ENCODE data around the gene ASXL3. TPM values are rescaled to one million over a fixed set of nuclear protein-coding genes. Genes with fewer than 3 reads are reported as not detected.

Gene ASXL3
- total and polyA plus RNA-seq, 2 donors, result 0.11 to 0.42 TPM

DNA sequence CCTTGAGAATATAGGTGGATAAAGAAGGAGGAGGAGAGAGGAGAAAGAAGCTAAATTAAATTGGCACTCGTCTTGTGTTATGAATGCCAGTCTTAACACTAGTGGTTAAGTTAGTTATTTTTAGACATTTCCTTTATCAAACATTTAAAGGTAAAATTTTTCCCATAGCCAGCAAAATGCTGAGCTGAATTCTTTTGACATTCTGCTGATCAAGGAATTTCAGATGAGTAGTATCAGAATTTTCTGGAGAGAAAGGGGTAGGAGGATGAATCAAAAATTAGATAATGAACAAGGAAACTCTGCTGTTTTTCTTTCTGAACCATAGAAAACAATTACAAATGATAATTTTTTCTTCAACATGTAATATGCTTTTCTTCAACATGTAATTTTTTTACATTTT is 52.5 kb downstream of the ASXL3 start:
- Histone ChIP-seq H3K27ac (ENCODE audit: low read depth in 1 of 2, low read length in 1 of 2) (no peak overlapping the region), H3K4me3 (ENCODE audit: low read length in 2 of 2) (no peak overlapping the region), H3K27me3 (ENCODE audit: control insufficient read depth in 2 of 2, insufficient read depth in 1 of 2, low read length in 1 of 2) (no peaks in the 10 kb centered on the region), H3K36me3 (ENCODE audit: control insufficient read depth in 2 of 2, insufficient read depth in 2 of 2, low read length in 1 of 2) (no peaks in the 10 kb centered on the region), H3K9me3 (ENCODE audit: control insufficient read depth in 2 of 2, insufficient read depth in 1 of 2, low read length in 1 of 2) (no peaks in the 10 kb centered on the region), H3K4me1 (ENCODE audit: control insufficient read depth in 2 of 2, insufficient read depth in 2 of 2, low read length in 2 of 2) (no peaks in the 10 kb centered on the region)
- WGBS, result 84% methylated on average over 1 of the region's 1 CpG
- DNase-seq (ENCODE audit: low read depth in 6 of 9, low spot score in 9 of 9), result no peak

- Histone ChIP-seq H3K27ac (ENCODE audit: low read depth in 1 of 2, low read length in 1 of 2) (no peak overlapping the region), H3K36me3 (ENCODE audit: control insufficient read depth in 2 of 2, insufficient read depth in 2 of 2, low read length in 1 of 2) (no peaks in the 10 kb centered on the region), H3K9me3 (ENCODE audit: control insufficient read depth in 2 of 2, insufficient read depth in 1 of 2, low read length in 1 of 2) (no peaks in the 10 kb centered on the region), H3K4me3 (ENCODE audit: low read length in 2 of 2) (no peak overlapping the region), H3K27me3 (ENCODE audit: control insufficient read depth in 2 of 2, insufficient read depth in 1 of 2, low read length in 1 of 2) (no peaks in the 10 kb centered on the region), H3K4me1 (ENCODE audit: control insufficient read depth in 2 of 2, insufficient read depth in 2 of 2, low read length in 2 of 2) (no peaks in the 10 kb centered on the region)
- 81% methylated on average over 3 of the region's 3 CpGs for WGBS
- DNase-seq (ENCODE audit: low read depth in 6 of 9, low spot score in 9 of 9), result no peak
These were observed 63.1 kb downstream of the ASXL3 start for GRCh38 chr18:33641141-33641540.

- H3K4me3 ChIP-seq (ENCODE audit: low read length in 2 of 2), result no peak overlapping the region
- H3K4me1 ChIP-seq (ENCODE audit: control insufficient read depth in 2 of 2, insufficient read depth in 2 of 2, low read length in 2 of 2), result no peaks in the 10 kb centered on the region
- no peaks in the 10 kb centered on the region for H3K27me3 ChIP-seq (ENCODE audit: control insufficient read depth in 2 of 2, insufficient read depth in 1 of 2, low read length in 1 of 2)
- DNase-seq (ENCODE audit: low read depth in 6 of 9, low spot score in 9 of 9), result no peak
- WGBS, result 90% methylated on average over 2 of the region's 2 CpGs
- H3K27ac ChIP-seq (ENCODE audit: low read depth in 1 of 2, low read length in 1 of 2), result no peak overlapping the region
- no peaks in the 10 kb centered on the region for H3K36me3 ChIP-seq (ENCODE audit: control insufficient read depth in 2 of 2, insufficient read depth in 2 of 2, low read length in 1 of 2)
- H3K9me3 ChIP-seq (ENCODE audit: control insufficient read depth in 2 of 2, insufficient read depth in 1 of 2, low read length in 1 of 2), result no peaks in the 10 kb centered on the region
These were observed 66.5 kb downstream of the ASXL3 start for GRCh38 chr18:33644494-33644893.

GRCh38 chr18:33647365-33647764 is 69.3 kb downstream of the ASXL3 start:
- no peak overlapping the region for H3K27ac ChIP-seq (ENCODE audit: low read depth in 1 of 2, low read length in 1 of 2)
- no peak for DNase-seq (ENCODE audit: low read depth in 6 of 9, low spot score in 9 of 9)
- no peaks in the 10 kb centered on the region for H3K27me3 ChIP-seq (ENCODE audit: control insufficient read depth in 2 of 2, insufficient read depth in 1 of 2, low read length in 1 of 2)
- H3K9me3 ChIP-seq (ENCODE audit: control insufficient read depth in 2 of 2, insufficient read depth in 1 of 2, low read length in 1 of 2), result no peaks in the 10 kb centered on the region
- H3K4me3 ChIP-seq (ENCODE audit: low read length in 2 of 2), result no peak overlapping the region
- 97% methylated on average over 1 of the region's 1 CpG for WGBS
- H3K4me1 ChIP-seq (ENCODE audit: control insufficient read depth in 2 of 2, insufficient read depth in 2 of 2, low read length in 2 of 2), result no peaks in the 10 kb centered on the region
- H3K36me3 ChIP-seq (ENCODE audit: control insufficient read depth in 2 of 2, insufficient read depth in 2 of 2, low read length in 1 of 2), result no peaks in the 10 kb centered on the region

DNA sequence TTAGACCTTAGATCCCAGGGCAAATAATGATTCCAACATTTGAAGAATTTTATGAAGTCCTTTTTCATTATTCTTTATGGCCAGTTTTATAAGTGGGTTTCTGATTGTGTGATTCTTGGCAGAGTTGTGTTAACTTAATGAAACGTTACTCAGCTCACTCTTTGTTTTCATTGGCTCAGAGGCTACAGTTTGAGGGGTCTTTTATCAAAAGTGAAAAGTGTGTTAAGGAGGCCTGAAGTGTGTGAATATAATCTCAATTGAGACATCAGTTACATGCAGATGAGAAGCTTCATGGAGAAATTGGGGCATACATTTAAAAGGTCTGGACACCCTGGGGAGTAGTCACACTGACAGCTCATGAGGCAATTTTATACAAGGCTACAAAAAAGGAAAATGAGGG is 74.6 kb downstream of the ASXL3 start:
- H3K4me1 ChIP-seq (ENCODE audit: control insufficient read depth in 2 of 2, insufficient read depth in 2 of 2, low read length in 2 of 2), result no peaks in the 10 kb centered on the region
- WGBS, result 75% methylated on average over 1 of the region's 1 CpG

DNA sequence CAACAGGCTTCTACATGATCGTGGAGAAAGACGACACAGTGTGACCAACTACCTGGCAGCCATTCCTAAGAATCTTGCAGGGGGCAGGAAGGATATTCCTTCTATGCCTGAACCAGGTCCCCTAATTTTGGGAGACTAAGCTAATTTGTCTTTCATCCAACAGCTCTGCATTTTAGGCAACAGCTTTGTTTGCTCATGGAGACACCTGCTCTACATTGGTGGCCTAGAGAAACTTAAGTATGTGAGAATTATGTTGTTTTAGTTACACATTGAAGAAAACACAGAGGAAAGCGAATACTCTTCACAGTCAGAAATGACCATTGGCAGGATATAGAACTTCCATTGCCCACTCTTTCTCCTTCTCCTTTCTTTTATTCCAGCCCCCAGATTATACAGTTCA is 75.2 kb downstream of the ASXL3 start:
- no peak overlapping the region for H3K4me3 ChIP-seq (ENCODE audit: low read length in 2 of 2)
- H3K9me3 ChIP-seq (ENCODE audit: control insufficient read depth in 2 of 2, insufficient read depth in 1 of 2, low read length in 1 of 2), result no peaks in the 10 kb centered on the region
- no peaks in the 10 kb centered on the region for H3K36me3 ChIP-seq (ENCODE audit: control insufficient read depth in 2 of 2, insufficient read depth in 2 of 2, low read length in 1 of 2)
- 90% methylated on average over 3 of the region's 3 CpGs for WGBS
- no peaks in the 10 kb centered on the region for H3K27me3 ChIP-seq (ENCODE audit: control insufficient read depth in 2 of 2, insufficient read depth in 1 of 2, low read length in 1 of 2)
- H3K4me1 ChIP-seq (ENCODE audit: control insufficient read depth in 2 of 2, insufficient read depth in 2 of 2, low read length in 2 of 2), result no peaks in the 10 kb centered on the region
- no peak for DNase-seq (ENCODE audit: low read depth in 6 of 9, low spot score in 9 of 9)
- no peak overlapping the region for H3K27ac ChIP-seq (ENCODE audit: low read depth in 1 of 2, low read length in 1 of 2)

More for the DNA sequence above, 74.6 kb downstream of the ASXL3 start:
- H3K36me3 ChIP-seq (ENCODE audit: control insufficient read depth in 2 of 2, insufficient read depth in 2 of 2, low read length in 1 of 2), result no peaks in the 10 kb centered on the region
- H3K9me3 ChIP-seq (ENCODE audit: control insufficient read depth in 2 of 2, insufficient read depth in 1 of 2, low read length in 1 of 2), result no peaks in the 10 kb centered on the region
- H3K4me3 ChIP-seq (ENCODE audit: low read length in 2 of 2), result no peak overlapping the region
- no peak for DNase-seq (ENCODE audit: low read depth in 6 of 9, low spot score in 9 of 9)
- no peaks in the 10 kb centered on the region for H3K27me3 ChIP-seq (ENCODE audit: control insufficient read depth in 2 of 2, insufficient read depth in 1 of 2, low read length in 1 of 2)
- no peak overlapping the region for H3K27ac ChIP-seq (ENCODE audit: low read depth in 1 of 2, low read length in 1 of 2)

- no peaks in the 10 kb centered on the region for H3K4me1 ChIP-seq (ENCODE audit: control insufficient read depth in 2 of 2, insufficient read depth in 2 of 2, low read length in 2 of 2)
- WGBS, result 76% methylated on average over 2 of the region's 2 CpGs
- no peak for DNase-seq (ENCODE audit: low read depth in 6 of 9, low spot score in 9 of 9)
- no peak overlapping the region for H3K4me3 ChIP-seq (ENCODE audit: low read length in 2 of 2)
- no peaks in the 10 kb centered on the region for H3K27me3 ChIP-seq (ENCODE audit: control insufficient read depth in 2 of 2, insufficient read depth in 1 of 2, low read length in 1 of 2)
- no peaks in the 10 kb centered on the region for H3K36me3 ChIP-seq (ENCODE audit: control insufficient read depth in 2 of 2, insufficient read depth in 2 of 2, low read length in 1 of 2)
- H3K27ac ChIP-seq (ENCODE audit: low read depth in 1 of 2, low read length in 1 of 2), result no peak overlapping the region
- H3K9me3 ChIP-seq (ENCODE audit: control insufficient read depth in 2 of 2, insufficient read depth in 1 of 2, low read length in 1 of 2), result no peaks in the 10 kb centered on the region
These were observed 79.0 kb downstream of the ASXL3 start for GRCh38 chr18:33656889-33657448.

DNA sequence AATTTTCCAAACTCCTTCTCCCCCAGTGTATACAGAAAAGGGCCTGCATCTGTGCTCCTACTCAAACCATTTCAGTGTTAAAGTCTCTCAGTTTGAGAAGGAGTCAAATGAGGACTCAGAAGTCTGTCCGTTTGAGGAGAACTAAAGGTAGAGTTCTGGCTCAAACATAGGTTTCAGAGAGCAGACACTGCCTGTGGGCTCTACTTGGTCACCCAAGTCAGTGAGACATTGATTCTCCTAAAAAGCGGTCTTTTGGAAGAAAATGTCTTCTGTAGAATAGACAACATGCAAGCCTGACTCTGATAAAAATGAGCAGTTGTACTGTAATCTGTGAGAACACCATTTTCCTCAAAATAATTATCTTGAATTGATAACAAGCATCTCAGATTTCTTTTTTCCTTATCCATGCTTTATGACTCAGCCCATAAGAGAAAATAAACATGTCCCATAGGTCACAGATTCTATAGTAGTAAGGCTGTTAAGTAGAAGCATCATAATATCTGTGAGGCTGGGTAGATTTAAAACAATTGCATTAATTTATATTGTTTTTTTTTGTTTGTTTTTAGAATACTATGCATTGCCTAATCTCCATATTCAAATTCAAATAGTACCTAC is 82.8 kb downstream of the ASXL3 start:
- 81% methylated on average over 2 of the region's 2 CpGs for WGBS

GRCh38 chr18:33664241-33664874 is 86.3 kb downstream of the ASXL3 start:
- no peaks in the 10 kb centered on the region for H3K9me3 ChIP-seq (ENCODE audit: control insufficient read depth in 2 of 2, insufficient read depth in 1 of 2, low read length in 1 of 2)
- H3K4me3 ChIP-seq (ENCODE audit: low read length in 2 of 2), result no peak overlapping the region
- H3K4me1 ChIP-seq (ENCODE audit: control insufficient read depth in 2 of 2, insufficient read depth in 2 of 2, low read length in 2 of 2), result no peaks in the 10 kb centered on the region
- WGBS, result 85% methylated on average over 4 of the region's 4 CpGs
- no peaks in the 10 kb centered on the region for H3K36me3 ChIP-seq (ENCODE audit: control insufficient read depth in 2 of 2, insufficient read depth in 2 of 2, low read length in 1 of 2)
- no peak overlapping the region for H3K27ac ChIP-seq (ENCODE audit: low read depth in 1 of 2, low read length in 1 of 2)
- H3K27me3 ChIP-seq (ENCODE audit: control insufficient read depth in 2 of 2, insufficient read depth in 1 of 2, low read length in 1 of 2), result no peaks in the 10 kb centered on the region
- no peak for DNase-seq (ENCODE audit: low read depth in 6 of 9, low spot score in 9 of 9)

More for the DNA sequence above, 82.8 kb downstream of the ASXL3 start:
- Histone ChIP-seq H3K4me3 (ENCODE audit: low read length in 2 of 2) (no peak overlapping the region), H3K27me3 (ENCODE audit: control insufficient read depth in 2 of 2, insufficient read depth in 1 of 2, low read length in 1 of 2) (no peaks in the 10 kb centered on the region), H3K36me3 (ENCODE audit: control insufficient read depth in 2 of 2, insufficient read depth in 2 of 2, low read length in 1 of 2) (no peaks in the 10 kb centered on the region), H3K9me3 (ENCODE audit: control insufficient read depth in 2 of 2, insufficient read depth in 1 of 2, low read length in 1 of 2) (no peaks in the 10 kb centered on the region), H3K27ac (ENCODE audit: low read depth in 1 of 2, low read length in 1 of 2) (no peak overlapping the region), H3K4me1 (ENCODE audit: control insufficient read depth in 2 of 2, insufficient read depth in 2 of 2, low read length in 2 of 2) (no peaks in the 10 kb centered on the region)
- DNase-seq (ENCODE audit: low read depth in 6 of 9, low spot score in 9 of 9), result no peak

Measured in thymus (tissue), 11 donors.